Hepatocyte (in vitro differentiated cells): ENCODE results near the gene GPC5.

Experiments used
- EZH2 ChIP-seq: fragments of 200-600 bp; sonication (generic); IDR thresholded peaks from 2 replicates; pipeline ENCODE4 v1.6.1; 2016; ENCODE audit warnings: antibody characterized with exemption, mild to moderate bottlenecking, borderline replicate concordance
- TF ChIP-seq, protein P1 (sequence below): fragments of 200-600 bp; sonication (generic); IDR thresholded peaks from 2 replicates; pipeline ENCODE4 v1.5.1; 2016; ENCODE audit warnings: antibody characterized with exemption, mild to moderate bottlenecking; ENCODE audit not compliant: poor library complexity

DNA sequence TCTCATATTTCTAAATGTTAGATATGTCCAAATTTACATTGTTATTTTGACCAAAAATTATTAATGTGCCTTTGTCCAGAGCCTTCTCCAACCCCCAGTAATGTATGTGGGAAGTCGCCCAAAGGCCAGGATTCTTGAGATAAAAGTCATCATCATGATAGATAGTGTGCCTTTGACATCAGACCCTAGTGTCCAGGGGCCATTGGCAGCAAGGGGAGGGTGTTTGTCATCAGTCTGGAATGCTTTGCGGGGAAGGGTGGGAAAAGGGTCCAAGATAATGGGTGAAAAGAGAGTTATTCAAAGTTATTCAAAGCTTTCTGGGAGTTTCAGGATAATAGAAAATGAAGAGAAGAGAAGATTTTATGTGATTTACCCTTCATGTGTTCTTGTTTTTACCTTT is 918.6 kb downstream of the GPC5 start:
- TF ChIP-seq, protein P1, sequence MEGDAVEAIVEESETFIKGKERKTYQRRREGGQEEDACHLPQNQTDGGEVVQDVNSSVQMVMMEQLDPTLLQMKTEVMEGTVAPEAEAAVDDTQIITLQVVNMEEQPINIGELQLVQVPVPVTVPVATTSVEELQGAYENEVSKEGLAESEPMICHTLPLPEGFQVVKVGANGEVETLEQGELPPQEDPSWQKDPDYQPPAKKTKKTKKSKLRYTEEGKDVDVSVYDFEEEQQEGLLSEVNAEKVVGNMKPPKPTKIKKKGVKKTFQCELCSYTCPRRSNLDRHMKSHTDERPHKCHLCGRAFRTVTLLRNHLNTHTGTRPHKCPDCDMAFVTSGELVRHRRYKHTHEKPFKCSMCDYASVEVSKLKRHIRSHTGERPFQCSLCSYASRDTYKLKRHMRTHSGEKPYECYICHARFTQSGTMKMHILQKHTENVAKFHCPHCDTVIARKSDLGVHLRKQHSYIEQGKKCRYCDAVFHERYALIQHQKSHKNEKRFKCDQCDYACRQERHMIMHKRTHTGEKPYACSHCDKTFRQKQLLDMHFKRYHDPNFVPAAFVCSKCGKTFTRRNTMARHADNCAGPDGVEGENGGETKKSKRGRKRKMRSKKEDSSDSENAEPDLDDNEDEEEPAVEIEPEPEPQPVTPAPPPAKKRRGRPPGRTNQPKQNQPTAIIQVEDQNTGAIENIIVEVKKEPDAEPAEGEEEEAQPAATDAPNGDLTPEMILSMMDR, result no peak
- TF ChIP-seq EZH2, result no peak
